Measurements from ENCODE around the gene HDLBP. TPM values are rescaled to one million over a fixed set of nuclear protein-coding genes. Genes with fewer than 3 reads are reported as not detected.

The HDLBP gene
- total RNA-seq, 1 experiment from 2014 or later = 908 TPM

DNA sequence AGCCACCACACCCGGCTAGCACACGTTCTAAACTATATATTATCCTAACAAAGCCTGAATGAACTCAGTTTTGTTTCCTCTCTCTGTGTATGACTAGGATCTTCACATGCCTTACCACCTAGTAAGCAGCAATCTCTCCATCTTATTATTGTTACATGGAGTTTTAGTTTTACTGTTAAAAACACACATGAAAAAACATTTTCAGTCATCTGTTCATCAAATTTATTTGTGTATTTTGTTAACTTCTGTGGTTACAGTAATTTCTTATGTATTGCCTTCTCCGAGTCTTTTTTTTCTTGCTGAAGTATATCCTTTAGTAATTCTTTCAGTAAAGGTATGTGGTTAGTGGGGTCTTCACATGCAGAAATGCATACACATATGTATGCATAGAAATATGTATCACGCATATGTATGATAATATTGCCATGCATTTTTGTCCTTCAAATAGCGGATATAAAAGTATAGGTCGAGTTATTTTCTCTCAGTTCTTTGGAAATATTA, 95.6 kb downstream of the HDLBP start:
- H3K9me3 ChIP-seq (ENCODE audit: insufficient read depth, low read depth) = no peaks in the 10 kb centered on the region
- ChIA-PET POLR2A (ENCODE audit: unreplicated experiment) (interaction anchor here (0.7 kb wide), 1 partner anchor 342 kb away, joined by 5 read pairs; no protein-coding TSS in a partner anchor), CTCF (interaction anchor here (0.7 kb wide), 1 partner anchor 320 kb away, joined by 5 read pairs; no protein-coding TSS in a partner anchor)
- intact Hi-C loops (cut with micrococcal nuclease; ENCODE audit: unreplicated experiment) = loop anchor here (5.0 to 10.0 kb wide), 2 partner anchors 115 to 368 kb away; partner anchors contain the start of gene MTERF4
- H2AFZ ChIP-seq = no peak overlapping the region
- H3K4me1 ChIP-seq (replicated peaks; ENCODE audit: insufficient read depth) = peaks cover 11% of the 10 kb centered on the region
- H3F3A ChIP-seq (ENCODE audit: insufficient read depth, low read depth) = peaks cover 37% of the 10 kb centered on the region
- no peak overlapping the region for H3K27ac ChIP-seq
- H3K27me3 ChIP-seq (ENCODE audit: insufficient read depth, low read depth) = no peaks in the 10 kb centered on the region
- peak overlapping the region; percentile 87 for H3K4me2 ChIP-seq
- H3K36me3 ChIP-seq (ENCODE audit: low read depth) = no peaks in the 10 kb centered on the region
- peaks cover 7% of the 10 kb centered on the region; the same call in 1 of the 2 replicates for H3K79me2 ChIP-seq (ENCODE audit: low read depth)
- no TSS peak for BruUV-seq (replicated peaks)
- no peak overlapping the region; the same call in 1 of the 2 replicates for H3K4me3 ChIP-seq
- TF ChIP-seq EZH2 (IDR thresholded peaks at IDR 0.05; ENCODE audit: low read depth) = no peak
- no peak for TF ChIP-seq CTCF (conservative IDR thresholded peaks at IDR 0.05)
- no peak for DNase-seq
- H3K9me2 ChIP-seq (ENCODE audit: insufficient read depth) = no peaks in the 10 kb centered on the region
- H4K20me1 ChIP-seq (ENCODE audit: insufficient read depth) = 0 out of 2 replicates have a peak, but pooled peaks cover 11% of the 10 kb centered on the region

GRCh38 chr2:241219030-241219382, 96.5 kb downstream of the HDLBP start:
- H3K27me3 ChIP-seq (ENCODE audit: insufficient read depth, low read depth) = peaks cover 1% of the 10 kb centered on the region; the same call in 1 of the 2 replicates
- H3K4me2 ChIP-seq = peak overlapping the region; percentile 87
- peaks cover 11% of the 10 kb centered on the region for H3K4me1 ChIP-seq (replicated peaks; ENCODE audit: insufficient read depth)
- ChIA-PET POLR2A (ENCODE audit: unreplicated experiment) (interaction anchor here (0.7 to 0.9 kb wide), 2 partner anchors 343 to 468 kb away, joined by 4 to 5 read pairs; partner anchors contain the start of gene DTYMK), CTCF (interaction anchor here (0.7 kb wide), 1 partner anchor 319 kb away, joined by 5 read pairs; no protein-coding TSS in a partner anchor)
- peaks cover 7% of the 10 kb centered on the region; the same call in 1 of the 2 replicates for H3K79me2 ChIP-seq (ENCODE audit: low read depth)
- no TSS peak for BruUV-seq (replicated peaks)
- no peaks in the 10 kb centered on the region for H3K9me2 ChIP-seq (ENCODE audit: insufficient read depth)
- 0 out of 2 replicates have a peak, but pooled peaks cover 7% of the 10 kb centered on the region for H4K20me1 ChIP-seq (ENCODE audit: insufficient read depth)
- peaks cover 34% of the 10 kb centered on the region for H3F3A ChIP-seq (ENCODE audit: insufficient read depth, low read depth)
- H3K9me3 ChIP-seq (ENCODE audit: insufficient read depth, low read depth) = no peaks in the 10 kb centered on the region
- peak overlapping the region; percentile 83 for H2AFZ ChIP-seq
- no peak for TF ChIP-seq CTCF (conservative IDR thresholded peaks at IDR 0.05)
- TF ChIP-seq EZH2 (IDR thresholded peaks at IDR 0.05; ENCODE audit: low read depth) = no peak
- intact Hi-C loops (cut with micrococcal nuclease; ENCODE audit: unreplicated experiment) = loop anchor here (5.0 to 10.0 kb wide), 2 partner anchors 114 to 367 kb away; partner anchors contain the start of gene MTERF4
- H3K4me3 ChIP-seq = peak overlapping the region; percentile 74
- H3K27ac ChIP-seq = no peak overlapping the region
- H3K36me3 ChIP-seq (ENCODE audit: low read depth) = no peaks in the 10 kb centered on the region
- peak in 1 of 2 experiments; percentile 56 for DNase-seq

- Histone ChIP-seq H3K27me3 (ENCODE audit: insufficient read depth, low read depth) (peaks cover 8% of the 10 kb centered on the region), H3K4me1 (replicated peaks; ENCODE audit: insufficient read depth) (peaks cover 11% of the 10 kb centered on the region), H3K79me2 (ENCODE audit: low read depth) (peaks cover 7% of the 10 kb centered on the region; the same call in 1 of the 2 replicates), H2AFZ (peak overlapping the region; percentile 83), H3K4me3 (peak overlapping the region; percentile 74), H3F3A (ENCODE audit: insufficient read depth, low read depth) (peaks cover 34% of the 10 kb centered on the region), H3K4me2 (peak overlapping the region; percentile 87), H3K36me3 (ENCODE audit: low read depth) (no peaks in the 10 kb centered on the region), H3K9me3 (ENCODE audit: insufficient read depth, low read depth) (no peaks in the 10 kb centered on the region), H4K20me1 (ENCODE audit: insufficient read depth) (0 out of 2 replicates have a peak, but pooled peaks cover 7% of the 10 kb centered on the region), H3K9me2 (ENCODE audit: insufficient read depth) (no peaks in the 10 kb centered on the region), H3K27ac (no peak overlapping the region)
- ChIA-PET POLR2A (ENCODE audit: unreplicated experiment) (interaction anchor here (0.6 to 0.9 kb wide), 2 partner anchors 468 to 742 kb away, joined by 4 to 5 read pairs; partner anchors contain the start of gene DTYMK), CTCF (interaction anchor here (0.6 kb wide), 1 partner anchor 272 kb away, joined by 3 read pairs; no protein-coding TSS in a partner anchor)
- intact Hi-C loops (cut with micrococcal nuclease; ENCODE audit: unreplicated experiment) = loop anchor here (5.0 to 10.0 kb wide), 2 partner anchors 114 to 366 kb away; partner anchors contain the start of gene MTERF4
- peak; percentile 29; the same call in 1 of the 2 replicates for TF ChIP-seq CTCF (conservative IDR thresholded peaks at IDR 0.05)
- TF ChIP-seq EZH2 (IDR thresholded peaks at IDR 0.05; ENCODE audit: low read depth) = no peak
- BruUV-seq (replicated peaks) = no TSS peak
- peak; percentile 47 to 66 for DNase-seq
Measured at GRCh38 chr2:241218131-241219029, 97.1 kb downstream of the HDLBP start.

All from PC-9 (cell line).